Stomach smooth muscle (tissue), 2 donors: ENCODE measurements around the gene ASB13.
A peak's percentile ranks its signal among the peaks of the same experiment; 100 is the strongest.

Source experiments
- H3K27ac ChIP-seq: one replicate; pipeline ENCODE4 v1.7.0; 2013; ENCODE audit warnings: mild to moderate bottlenecking, low read length, inconsistent platforms
- H3K27me3 ChIP-seq, 2 donors: one replicate each; pipeline ENCODE4 v1.7.0; 2013; ENCODE audit warnings: low read length in 2 of 2; ENCODE audit not compliant: insufficient read depth in 2 of 2, control insufficient read depth in 1 of 2
- H3K36me3 ChIP-seq, 2 donors: one replicate each; pipeline ENCODE4 v1.7.0; 2013; ENCODE audit warnings: low read length in 2 of 2; ENCODE audit not compliant: control insufficient read depth in 2 of 2, insufficient read depth in 2 of 2
- H3K4me1 ChIP-seq: one replicate; pipeline ENCODE4 v1.7.0; 2013; ENCODE audit warnings: low read length; ENCODE audit not compliant: control insufficient read depth, insufficient read depth
- H3K4me3 ChIP-seq, 2 donors: one replicate each; pipeline ENCODE4 v1.7.0; 2013; ENCODE audit warnings: low read length in 2 of 2
- H3K9ac ChIP-seq, 2 donors: one replicate each; pipeline ENCODE4 v1.7.0; 2013; ENCODE audit warnings: low read length in 2 of 2, mild to moderate bottlenecking in 1 of 2
- H3K9me3 ChIP-seq, 2 donors: one replicate each; pipeline ENCODE4 v1.7.0; 2013; ENCODE audit warnings: low read length in 2 of 2; ENCODE audit not compliant: control insufficient read depth in 2 of 2
- donor health status: healthy.
- donor health status: Pancreatic carcinoma.

ASB13 gene

GRCh38 chr10:5645944-5646617, 20.3 kb downstream of the ASB13 start:
- Histone ChIP-seq H3K36me3 (peaks cover 31 to 38% of the 10 kb centered on the region in 2 donors), H3K4me1 (peaks cover 15% of the 10 kb centered on the region), H3K9me3 (no peaks in the 10 kb centered on the region), H3K27me3 (no peaks in the 10 kb centered on the region), H3K4me3 (no peak overlapping the region), H3K27ac (peak overlapping the region; percentile 46), H3K9ac (peak overlapping the region in 1 of 2 donors; percentile 22)

- H3K9ac ChIP-seq: no peak overlapping the region
- peak overlapping the region; percentile 46 for H3K27ac ChIP-seq
- peaks cover 29 to 40% of the 10 kb centered on the region in 2 donors for H3K36me3 ChIP-seq
Measured at GRCh38 chr10:5645375-5645774, 21.0 kb downstream of the ASB13 start.

GRCh38 chr10:5644930-5645329, 21.5 kb downstream of the ASB13 start:
- no peaks in the 10 kb centered on the region for H3K9me3 ChIP-seq
- no peak overlapping the region for H3K27ac ChIP-seq
- H3K4me1 ChIP-seq: peaks cover 14% of the 10 kb centered on the region
- H3K36me3 ChIP-seq: peaks cover 34 to 41% of the 10 kb centered on the region in 2 donors
- no peak overlapping the region for H3K4me3 ChIP-seq
- no peaks in the 10 kb centered on the region for H3K27me3 ChIP-seq
- H3K9ac ChIP-seq: no peak overlapping the region

More at GRCh38 chr10:5645375-5645774, 21.0 kb downstream of the ASB13 start:
- no peaks in the 10 kb centered on the region for H3K9me3 ChIP-seq
- peaks cover 14% of the 10 kb centered on the region for H3K4me1 ChIP-seq
- no peak overlapping the region for H3K4me3 ChIP-seq
- no peaks in the 10 kb centered on the region for H3K27me3 ChIP-seq

- H3K36me3 ChIP-seq: peaks cover 43 to 48% of the 10 kb centered on the region in 2 donors
- no peaks in the 10 kb centered on the region for H3K9me3 ChIP-seq
- H3K4me1 ChIP-seq: peaks cover 14% of the 10 kb centered on the region
- no peaks in the 10 kb centered on the region for H3K27me3 ChIP-seq
- H3K4me3 ChIP-seq: no peak overlapping the region
- no peak overlapping the region for H3K9ac ChIP-seq
- peak overlapping the region; percentile 41 for H3K27ac ChIP-seq
Measured at GRCh38 chr10:5643346-5644067, 22.9 kb downstream of the ASB13 start.

- no peaks in the 10 kb centered on the region for H3K9me3 ChIP-seq
- H3K4me1 ChIP-seq: peaks cover 13% of the 10 kb centered on the region
- peaks cover 40 to 43% of the 10 kb centered on the region in 2 donors for H3K36me3 ChIP-seq
- no peak overlapping the region for H3K9ac ChIP-seq
- no peaks in the 10 kb centered on the region for H3K27me3 ChIP-seq
- no peak overlapping the region for H3K27ac ChIP-seq
- no peak overlapping the region for H3K4me3 ChIP-seq
Measured at GRCh38 chr10:5641501-5641900, 24.9 kb downstream of the ASB13 start.

- no peak overlapping the region for H3K9ac ChIP-seq
Measured at GRCh38 chr10:5640501-5640900, 25.9 kb downstream of the ASB13 start.

GRCh38 chr10:5640036-5640435, 26.4 kb downstream of the ASB13 start:
- Histone ChIP-seq H3K9me3 (no peaks in the 10 kb centered on the region), H3K27ac (no peak overlapping the region), H3K4me3 (no peak overlapping the region), H3K9ac (no peak overlapping the region), H3K36me3 (peaks cover 38 to 43% of the 10 kb centered on the region in 2 donors), H3K27me3 (no peaks in the 10 kb centered on the region), H3K4me1 (peaks cover 8% of the 10 kb centered on the region)

More at GRCh38 chr10:5640501-5640900, 25.9 kb downstream of the ASB13 start:
- H3K27ac ChIP-seq: no peak overlapping the region
- H3K36me3 ChIP-seq: peaks cover 38 to 43% of the 10 kb centered on the region in 2 donors
- H3K27me3 ChIP-seq: no peaks in the 10 kb centered on the region
- H3K9me3 ChIP-seq: no peaks in the 10 kb centered on the region
- peaks cover 9% of the 10 kb centered on the region for H3K4me1 ChIP-seq
- no peak overlapping the region for H3K4me3 ChIP-seq

GRCh38 chr10:5639066-5639465, 27.3 kb downstream of the ASB13 start:
- Histone ChIP-seq H3K27me3 (no peaks in the 10 kb centered on the region), H3K9me3 (no peaks in the 10 kb centered on the region), H3K4me1 (peaks cover 3% of the 10 kb centered on the region), H3K27ac (no peak overlapping the region), H3K9ac (no peak overlapping the region), H3K4me3 (no peak overlapping the region), H3K36me3 (peaks cover 36 to 38% of the 10 kb centered on the region in 2 donors)

GRCh38 chr10:5638494-5638893, 27.9 kb downstream of the ASB13 start:
- Histone ChIP-seq H3K9me3 (no peaks in the 10 kb centered on the region), H3K4me1 (no peaks in the 10 kb centered on the region), H3K27me3 (no peaks in the 10 kb centered on the region), H3K36me3 (peaks cover 32 to 36% of the 10 kb centered on the region in 2 donors), H3K4me3 (no peak overlapping the region), H3K9ac (no peak overlapping the region), H3K27ac (no peak overlapping the region)

- Histone ChIP-seq H3K4me1 (peaks cover 9% of the 10 kb centered on the region), H3K27ac (no peak overlapping the region), H3K4me3 (no peak overlapping the region), H3K27me3 (no peaks in the 10 kb centered on the region), H3K9me3 (no peaks in the 10 kb centered on the region), H3K36me3 (peaks cover 14 to 16% of the 10 kb centered on the region in 2 donors), H3K9ac (no peak overlapping the region)
Measured at GRCh38 chr10:5634918-5635317, 31.5 kb downstream of the ASB13 start.
